Breast epithelium (tissue), 4 donors: ENCODE results near the gene COMMD6. TPM values are rescaled to one million over a fixed set of nuclear protein-coding genes. Genes with fewer than 3 reads are reported as not detected.

Source experiments
- DNase-seq, 2 donors: peaks; one replicate each; pipeline ENCODE4 v3.0.0-alpha.2; 2019; ENCODE audit warnings: low spot score in 2 of 2
- H3K27ac ChIP-seq, 2 donors: fragments of 200-600 bp; sonication (generic) in 1 of 2; one replicate each; pipeline ENCODE4 v1.5.1; 2016 to 2019; ENCODE audit warnings: mild to moderate bottlenecking in 1 of 2
- H3K27me3 ChIP-seq, 2 donors: fragments of 200-600 bp; sonication (generic) in 1 of 2; one replicate each; pipeline versions ENCODE4 v1.5.1 to v1.6.0; 2017 to 2019; ENCODE audit warnings: control low read depth in 1 of 2, mild to moderate bottlenecking in 1 of 2
- H3K36me3 ChIP-seq: fragments of 200-600 bp; one replicate; pipeline ENCODE4 v1.5.1; 2019
- H3K4me1 ChIP-seq, 2 donors: fragments of 200-600 bp; sonication (generic); one replicate each; pipeline ENCODE4 v1.5.1; 2016 to 2019; ENCODE audit warnings: control low read depth in 1 of 2
- H3K4me3 ChIP-seq, 3 donors: fragments of 200-600 bp; sonication (generic); 1 replicate in 2 of 3; 2 replicates in 1 of 3; pipeline ENCODE4 v1.5.1; 2016 to 2019; ENCODE audit warnings: mild to moderate bottlenecking in 3 of 3, moderate library complexity in 2 of 3
- H3K9me3 ChIP-seq, 2 donors: fragments of 200-600 bp; sonication (generic) in 1 of 2; one replicate each; pipeline ENCODE4 v1.5.1; 2016 to 2019; ENCODE audit warnings: control low read depth in 1 of 2
- CTCF ChIP-seq, 3 donors: fragments of 450-650 bp; IDR thresholded peaks; one replicate each; pipeline ENCODE4 v1.5.1; 2016 to 2017; ENCODE audit warnings: antibody characterized with exemption in 3 of 3, mild to moderate bottlenecking in 3 of 3, moderate library complexity in 3 of 3
- POLR2A ChIP-seq: fragments of 450-650 bp; IDR thresholded peaks from one replicate; pipeline ENCODE4 v1.6.1; 2016; ENCODE audit warnings: antibody characterized with exemption, mild to moderate bottlenecking, moderate library complexity
- POLR2AphosphoS5 ChIP-seq, 3 donors: sonication (generic); formaldehyde crosslinking; IDR thresholded peaks; one replicate each; pipeline ENCODE4 v1.6.1; 2017; ENCODE audit warnings: antibody characterized with exemption in 3 of 3
- intact Hi-C: fragments of 100-400 bp; cut with DNase I; formaldehyde crosslinking; loops from one replicate; pipeline ENCODE4 v1.15.1; 2023; ENCODE audit warnings: low total_unique reads
- total RNA-seq, 3 donors: library from RNA; depleted of rRNA; stranded (reverse); fragments of >200 nt; gene quantifications; one replicate each; pipeline ENCODE4 v1.1.0, GENCODE V29; 2016

The COMMD6 gene
- total RNA-seq, 3 donors from 2014 or later = 43.6 to 93.2 (median 47.7) TPM

- intact Hi-C loops = no loop called here
- H3K4me1 ChIP-seq = no peaks in the 10 kb centered on the region
- peak; percentile 28 to 76 (median 73) for TF ChIP-seq POLR2AphosphoS5 (IDR thresholded peaks at IDR 0.05)
- no peak for TF ChIP-seq POLR2A
- TF ChIP-seq CTCF (IDR thresholded peaks at IDR 0.05) = peak; percentile 44 to 77 (median 64)
- peak within 1 kb of the TSS; percentile 85 to 87 for H3K27ac ChIP-seq
- H3K4me3 ChIP-seq = peak within 1 kb of the TSS; percentile 82 to 94 (median 86)
- H3K36me3 ChIP-seq = peaks cover 3% of the 10 kb centered on the region
- DNase-seq = peak; percentile 71 to 85
- H3K9me3 ChIP-seq = no peaks in the 10 kb centered on the region
- no peaks in the 10 kb centered on the region for H3K27me3 ChIP-seq
These were observed 55.4 kb downstream of the COMMD6 start, which contains the start of gene TBC1D4 for GRCh38 chr13:75482070-75482819. Gene TBC1D4, minus strand, starts transcription at chr13:75482169. Its CDS starts 402 bp downstream, at chr13:75481767.

- H3K27me3 ChIP-seq = no peaks in the 10 kb centered on the region
- intact Hi-C loops = no loop called here
- H3K4me3 ChIP-seq = peak overlapping the region; percentile 82 to 94 (median 86)
- TF ChIP-seq POLR2AphosphoS5 (IDR thresholded peaks at IDR 0.05) (no peak), CTCF (IDR thresholded peaks at IDR 0.05) (no peak), POLR2A (no peak)
- no peak for DNase-seq
- no peaks in the 10 kb centered on the region for H3K9me3 ChIP-seq
- H3K36me3 ChIP-seq = peaks cover 3% of the 10 kb centered on the region
- H3K27ac ChIP-seq = peak overlapping the region; percentile 85 to 87
- H3K4me1 ChIP-seq = no peaks in the 10 kb centered on the region
These were observed 56.2 kb downstream of the COMMD6 start for GRCh38 chr13:75481176-75482069.

GRCh38 chr13:75480671-75481175 is 56.9 kb downstream of the COMMD6 start:
- H3K4me3 ChIP-seq = peak overlapping the region; percentile 82 to 94 (median 86)
- no peaks in the 10 kb centered on the region for H3K27me3 ChIP-seq
- no peaks in the 10 kb centered on the region for H3K9me3 ChIP-seq
- no peak for TF ChIP-seq POLR2A
- peak in 2 of 3 donors; percentile 12 to 40 for TF ChIP-seq POLR2AphosphoS5 (IDR thresholded peaks at IDR 0.05)
- TF ChIP-seq CTCF (IDR thresholded peaks at IDR 0.05) = no peak
- peak; percentile 69 to 83 for DNase-seq
- H3K36me3 ChIP-seq = peaks cover 3% of the 10 kb centered on the region
- H3K4me1 ChIP-seq = no peaks in the 10 kb centered on the region
- intact Hi-C loops = no loop called here
- peak overlapping the region; percentile 85 to 87 for H3K27ac ChIP-seq

- Histone ChIP-seq H3K4me3 (peak overlapping the region in 2 of 3 donors; percentile 82 to 94), H3K27ac (peak overlapping the region; percentile 46 to 85), H3K9me3 (no peaks in the 10 kb centered on the region), H3K27me3 (no peaks in the 10 kb centered on the region), H3K4me1 (no peaks in the 10 kb centered on the region), H3K36me3 (peaks cover 3% of the 10 kb centered on the region)
- intact Hi-C loops = no loop called here
- no peak for DNase-seq
- TF ChIP-seq CTCF (IDR thresholded peaks at IDR 0.05) (no peak), POLR2A (no peak), POLR2AphosphoS5 (IDR thresholded peaks at IDR 0.05) (no peak)
These were observed 58.4 kb downstream of the COMMD6 start for GRCh38 chr13:75479102-75479740.
